Endothelial cell of umbilical vein (primary cell): ENCODE results near the gene PRR9. TPM values are rescaled to one million over a fixed set of nuclear protein-coding genes. Genes with fewer than 3 reads are reported as not detected.

Experiments used
- Bru-seq: library from RNA; stranded (reverse); fragments of 400-500 nt; gene quantifications from one replicate; lab custom pipeline; 2021; lab: Mats Ljungman, UMichigan
- BruChase-seq, 2 experiments: library from RNA; stranded (reverse); fragments of 400-500 nt; gene quantifications; one replicate each; lab custom pipeline; 2021; lab: Mats Ljungman, UMichigan
- BruUV-seq: library from RNA; stranded (reverse); fragments of 400-500 nt; replicated peaks from 2 replicates; lab custom pipeline; 2021; lab: Mats Ljungman, UMichigan
- CTCF ChIA-PET: fragments of 300-600, 350-600 bp; sonication (Branson Sonifier 250); formaldehyde crosslinking; loops from one replicate; lab custom pipeline; 2021; ENCODE audit warnings: antibody characterized with exemption, inconsistent platforms; lab: Charles Lee
- POLR2A ChIA-PET: fragments of 300-600, 350-600 bp; sonication (Branson Sonifier 250); formaldehyde crosslinking; loops from one replicate; lab custom pipeline; 2021; ENCODE audit warnings: antibody characterized with exemption, inconsistent platforms; lab: Charles Lee
- DNase-seq: peaks from one replicate; pipeline ENCODE4 v3.0.0-alpha.2; 2011; ENCODE audit warnings: low read depth, low spot score
- FAIRE-seq: peaks from 2 replicates; lab custom pipeline; 2011; peaks lifted over from hg19 to GRCh38; lab: Jason Lieb, UNC
- H2AFZ ChIP-seq: 2 replicates; pipeline ENCODE4 v1.6.0; 2012; ENCODE audit warnings: low read depth, low read length, control low read depth, inconsistent platforms
- H3K27ac ChIP-seq: 2 replicates; pipeline ENCODE4 v1.5.1; 2011; ENCODE audit warnings: low read depth, mild to moderate bottlenecking, control low read depth, low read length, moderate library complexity; ENCODE audit not compliant: insufficient read depth
- H3K27me3 ChIP-seq, 2 experiments: 2 replicates each; pipeline versions ENCODE4 v1.6.0 to v1.6.1; 2011; ENCODE audit warnings: low read length in 2 of 2, mixed read lengths in 1 of 2; ENCODE audit not compliant: control insufficient read depth in 2 of 2, insufficient read depth in 2 of 2
- H3K36me3 ChIP-seq, 2 experiments: 2 replicates in 1 of 2; 3 replicates in 1 of 2; pipeline ENCODE4 v1.5.1; 2011; ENCODE audit warnings: low read length in 2 of 2, mild to moderate bottlenecking in 1 of 2, moderate library complexity in 1 of 2; ENCODE audit not compliant: control insufficient read depth in 2 of 2, insufficient read depth in 2 of 2; ENCODE audit errors: extremely low read depth in 1 of 2
- H3K4me1 ChIP-seq: 3 replicates; pipeline ENCODE4 v1.5.1; 2011; ENCODE audit warnings: mild to moderate bottlenecking, low read length; ENCODE audit not compliant: control insufficient read depth, insufficient read depth; ENCODE audit errors: extremely low read depth
- H3K4me2 ChIP-seq: 2 replicates; pipeline ENCODE4 v1.6.1; 2011; ENCODE audit warnings: low read length, control low read depth, mixed read lengths; ENCODE audit not compliant: insufficient read depth
- H3K4me3 ChIP-seq, 3 experiments: fragments of 200-600 bp in 1 of 3; sonication (generic), shearing (Covaris generic) in 1 of 3; replicated peaks in 1 of 3; 2 replicates each; pipeline ENCODE4 v1.5.1; 2011 to 2016; ENCODE audit warnings: control low read depth in 3 of 3, low read length in 3 of 3, mild to moderate bottlenecking in 2 of 3, inconsistent platforms in 1 of 3, low read depth in 1 of 3, moderate library complexity in 1 of 3; ENCODE audit not compliant: insufficient read depth in 1 of 3
- H3K79me2 ChIP-seq: 2 replicates; pipeline ENCODE4 v1.6.0; 2012; ENCODE audit warnings: low read length, inconsistent platforms; ENCODE audit not compliant: control insufficient read depth, insufficient read depth
- H3K9ac ChIP-seq: replicated peaks from 2 replicates; pipeline ENCODE3; 2011; ENCODE audit warnings: low read length, control low read depth; ENCODE audit not compliant: insufficient read depth; ENCODE audit errors: extremely low read depth
- H3K9me1 ChIP-seq: replicated peaks from 3 replicates; pipeline ENCODE4 v1.6.0; 2011; ENCODE audit warnings: mild to moderate bottlenecking, low read length; ENCODE audit not compliant: control insufficient read depth, insufficient read depth; ENCODE audit errors: extremely low read depth
- H3K9me3 ChIP-seq: replicated peaks from 2 replicates; pipeline ENCODE4 v1.5.1; 2012; ENCODE audit warnings: low read length, inconsistent platforms; ENCODE audit not compliant: control insufficient read depth, insufficient read depth
- H4K20me1 ChIP-seq: replicated peaks from 2 replicates; pipeline ENCODE3; 2011; ENCODE audit warnings: mild to moderate bottlenecking, low read length; ENCODE audit not compliant: control insufficient read depth, insufficient read depth; ENCODE audit errors: extremely low read depth
- EZH2 ChIP-seq: IDR thresholded peaks from 2 replicates; pipeline ENCODE4 v1.6.1; 2012; ENCODE audit warnings: borderline replicate concordance, low read depth, mild to moderate bottlenecking, moderate library complexity, low read length, inconsistent platforms; ENCODE audit not compliant: severe bottlenecking
- FOS ChIP-seq: IDR thresholded peaks from 2 replicates; pipeline ENCODE4 v1.6.1; 2011; ENCODE audit warnings: mild to moderate bottlenecking, low read length, moderate library complexity, borderline replicate concordance; ENCODE audit not compliant: insufficient read depth
- JUN ChIP-seq: IDR thresholded peaks from 2 replicates; pipeline ENCODE4 v1.6.1; 2011; ENCODE audit warnings: borderline replicate concordance, low read depth; ENCODE audit not compliant: insufficient read length, insufficient read depth
- MYC ChIP-seq: IDR thresholded peaks from one replicate; pipeline ENCODE4 v1.6.1; 2011; ENCODE audit warnings: mild to moderate bottlenecking, low read depth, low read length
- POLR2A ChIP-seq: IDR thresholded peaks from 2 replicates; pipeline ENCODE4 v1.6.1; 2012; ENCODE audit warnings: low read depth, mild to moderate bottlenecking, control low read depth, low read length
- POLR2AphosphoS5 ChIP-seq: IDR thresholded peaks from 2 replicates; pipeline ENCODE4 v1.6.1; 2012; ENCODE audit warnings: low read depth, mild to moderate bottlenecking, control low read depth, low read length, moderate library complexity; ENCODE audit not compliant: insufficient read depth
- dilution Hi-C: fragments of 300-500 bp; cut with MboI; formaldehyde crosslinking; loops from one replicate; pipeline ENCODE4 v1.15.0; 2019; ENCODE audit warnings: low sequenced_read_pairs; ENCODE audit not compliant: extremely low pct_ligation_motif_present
- intact Hi-C: fragments of 100-400 bp; cut with micrococcal nuclease; formaldehyde crosslinking; loops from one replicate; pipeline ENCODE4 v1.10.0; 2022
- long read RNA-seq: library from polyadenylated mRNA; stranded (forward); transcript quantifications from one replicate; pipeline ENCODE4 v2.0.0, GENCODE V29; 2021
- polyA minus RNA-seq, 3 experiments: library from RNA; depleted of rRNA, polyadenylated mRNA; stranded (reverse); fragments of >200 nt; gene quantifications; 1 replicate in 1 of 3; 2 replicates in 2 of 3; pipeline ENCODE4 v1.2.3, GENCODE V29; 2011
- polyA plus RNA-seq, 4 experiments: library from polyadenylated mRNA; depleted of rRNA in 3 of 4; stranded (reverse) in 3 of 4; unstranded in 1 of 4; fragments of >200 nt; gene quantifications; 2 replicates each; pipeline versions ENCODE4 v1.2.1 to v1.2.3, GENCODE V29; 2011 to 2012; ENCODE audit warnings: missing spikeins in 1 of 4
- total RNA-seq: library from RNA; stranded (reverse); gene quantifications from 2 replicates; pipeline ENCODE4 v1.2.3, GENCODE V29; 2021
- TF ChIP-seq, protein P1 (sequence below): IDR thresholded peaks from 2 replicates; pipeline ENCODE4 v1.6.1; 2011; ENCODE audit not compliant: insufficient read depth, insufficient read length
- TF ChIP-seq, protein P2 (sequence below), 2 donors: IDR thresholded peaks; 1 replicate in 1 of 2; 2 replicates in 1 of 2; pipeline ENCODE4 v1.5.1; 2011; ENCODE audit warnings: low read length in 2 of 2, mild to moderate bottlenecking in 2 of 2, moderate library complexity in 2 of 2, control low read depth in 1 of 2, inconsistent platforms in 1 of 2, low read depth in 1 of 2; ENCODE audit not compliant: insufficient read depth in 1 of 2; ENCODE audit errors: extremely low read depth in 1 of 2

PRR9 gene, protein sequence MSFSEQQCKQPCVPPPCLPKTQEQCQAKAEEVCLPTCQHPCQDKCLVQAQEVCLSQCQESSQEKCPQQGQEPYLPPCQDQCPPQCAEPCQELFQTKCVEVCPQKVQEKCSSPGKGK
- not detected in 2 replicates for total RNA-seq
- not detected in 2 replicates for polyA plus RNA-seq
- not detected in 2 replicates for polyA plus RNA-seq (2011; cell fraction: cytosol; rRNA removed)
- polyA plus RNA-seq (2011; cell fraction: nucleus; rRNA removed): not detected in 2 replicates
- not detected in 2 replicates for polyA plus RNA-seq (2012)
- polyA minus RNA-seq: not detected in 2 replicates
- not detected for polyA minus RNA-seq (2011; cell fraction: cytosol; rRNA and poly(A)+ RNA removed)
- not detected in 2 replicates for polyA minus RNA-seq (2011; cell fraction: nucleus; rRNA and poly(A)+ RNA removed)
- Bru-seq, nascent RNA: not detected
- BruChase-seq, experiment 1, labeled RNA remaining after a 6-hour chase: not detected
- not detected for BruChase-seq, experiment 2, labeled RNA remaining after a 2-hour chase
- long read RNA-seq: 0 reads

DNA sequence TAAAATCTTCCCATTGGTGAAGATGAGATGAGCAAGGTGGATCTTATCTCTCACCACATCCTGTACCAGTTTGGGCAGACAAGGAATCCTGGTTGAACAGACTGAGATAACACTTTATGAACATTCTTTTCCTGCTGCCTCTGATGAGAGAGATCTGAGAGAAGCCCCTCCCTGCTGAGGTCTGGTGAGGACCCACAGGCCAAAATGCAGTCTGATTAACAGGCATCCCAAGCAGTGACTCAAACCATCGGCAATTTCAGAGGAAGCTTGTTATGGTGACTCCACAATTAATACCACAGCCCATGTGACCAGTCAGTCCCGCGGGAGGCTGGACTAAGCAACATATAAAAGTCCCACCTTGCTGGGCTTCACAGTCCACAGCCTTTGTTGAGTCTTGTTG is at the start of gene PRR9:
Gene PRR9, plus strand, starts transcription at position 373 of the 400 bp plus-strand sequence. CDS start 561 bp downstream, outside the sequence.
- no peak within 1 kb of the TSS for H3K4me3 ChIP-seq
- intact Hi-C loops (no loop called here), dilution Hi-C loops (no loop called here)
- TF ChIP-seq EZH2: no peak
- TF ChIP-seq, protein P1, sequence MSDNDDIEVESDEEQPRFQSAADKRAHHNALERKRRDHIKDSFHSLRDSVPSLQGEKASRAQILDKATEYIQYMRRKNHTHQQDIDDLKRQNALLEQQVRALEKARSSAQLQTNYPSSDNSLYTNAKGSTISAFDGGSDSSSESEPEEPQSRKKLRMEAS: no peak
- TF ChIP-seq MYC: no peak
- TF ChIP-seq, protein P2, sequence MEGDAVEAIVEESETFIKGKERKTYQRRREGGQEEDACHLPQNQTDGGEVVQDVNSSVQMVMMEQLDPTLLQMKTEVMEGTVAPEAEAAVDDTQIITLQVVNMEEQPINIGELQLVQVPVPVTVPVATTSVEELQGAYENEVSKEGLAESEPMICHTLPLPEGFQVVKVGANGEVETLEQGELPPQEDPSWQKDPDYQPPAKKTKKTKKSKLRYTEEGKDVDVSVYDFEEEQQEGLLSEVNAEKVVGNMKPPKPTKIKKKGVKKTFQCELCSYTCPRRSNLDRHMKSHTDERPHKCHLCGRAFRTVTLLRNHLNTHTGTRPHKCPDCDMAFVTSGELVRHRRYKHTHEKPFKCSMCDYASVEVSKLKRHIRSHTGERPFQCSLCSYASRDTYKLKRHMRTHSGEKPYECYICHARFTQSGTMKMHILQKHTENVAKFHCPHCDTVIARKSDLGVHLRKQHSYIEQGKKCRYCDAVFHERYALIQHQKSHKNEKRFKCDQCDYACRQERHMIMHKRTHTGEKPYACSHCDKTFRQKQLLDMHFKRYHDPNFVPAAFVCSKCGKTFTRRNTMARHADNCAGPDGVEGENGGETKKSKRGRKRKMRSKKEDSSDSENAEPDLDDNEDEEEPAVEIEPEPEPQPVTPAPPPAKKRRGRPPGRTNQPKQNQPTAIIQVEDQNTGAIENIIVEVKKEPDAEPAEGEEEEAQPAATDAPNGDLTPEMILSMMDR (IDR thresholded peaks at IDR 0.05; ENCODE audit: extremely low read depth in 1 of 2, insufficient read depth in 1 of 2, low read depth in 1 of 2, low read length in 2 of 2): no peak
- TF ChIP-seq FOS: no peak
- TF ChIP-seq POLR2AphosphoS5: no peak
- TF ChIP-seq JUN: no peak
- no peak for TF ChIP-seq POLR2A
- no peaks in the 10 kb centered on the region for H3K4me1 ChIP-seq
- CTCF ChIA-PET: interaction anchor here (1.6 kb wide), 1 partner anchor 11 kb away, joined by 4 read pairs; no protein-coding TSS in a partner anchor
- H3K9ac ChIP-seq: no peak within 1 kb of the TSS
- H3K4me2 ChIP-seq: no peak within 1 kb of the TSS
- no peaks in the 10 kb centered on the region for H3K27me3 ChIP-seq
- no peaks in the 10 kb centered on the region for H3K36me3 ChIP-seq
- DNase-seq: no peak
- POLR2A ChIA-PET: no interaction called here
- H3K9me1 ChIP-seq: no peaks in the 10 kb centered on the region
- no peaks in the 10 kb centered on the region for H3K9me3 ChIP-seq
- no peak within 1 kb of the TSS for H3K27ac ChIP-seq
- H2AFZ ChIP-seq: no peak within 1 kb of the TSS
- BruUV-seq: no TSS peak
- H4K20me1 ChIP-seq: peaks cover 2% of the 10 kb centered on the region
- no peaks in the 10 kb centered on the region for H3K79me2 ChIP-seq
- no peak for FAIRE-seq
